ENCODE results near the gene ARHGEF17.
"Not testable (repeated sequence)": the region's sequence is repeated elsewhere in the genome, so short reads cannot be mapped to it uniquely, and the experiment has no call there.

Gene ARHGEF17

GRCh38 chr11:73269459-73270015 is 38.5 kb upstream of the ARHGEF17 start:
- TF ChIP-seq CTCF (IDR thresholded peaks at IDR 0.05; ENCODE audit: low read length, missing control alignments) = no peak
- no peak overlapping the region for H3K4me3 ChIP-seq (replicated peaks; ENCODE audit: low read depth, low read length)
- DNase-seq (ENCODE audit: low read depth) = no peak

- no peak for DNase-seq (ENCODE audit: low read depth)
- no peak overlapping the region for H3K4me3 ChIP-seq (replicated peaks; ENCODE audit: low read depth, low read length)
- no peak for TF ChIP-seq CTCF (IDR thresholded peaks at IDR 0.05; ENCODE audit: low read length, missing control alignments)
Observed at GRCh38 chr11:73270016-73270854, 37.8 kb upstream of the ARHGEF17 start.

- no peak for DNase-seq (ENCODE audit: low read depth)
- no peak overlapping the region for H3K4me3 ChIP-seq (replicated peaks; ENCODE audit: low read depth, low read length)
- no peak for TF ChIP-seq CTCF (IDR thresholded peaks at IDR 0.05; ENCODE audit: low read length, missing control alignments)
Observed at GRCh38 chr11:73270855-73271477, 37.1 kb upstream of the ARHGEF17 start.

- not testable (repeated sequence) for DNase-seq (ENCODE audit: low read depth)
Observed at GRCh38 chr11:73271478-73271865, 36.6 kb upstream of the ARHGEF17 start.

GRCh38 chr11:73271936-73272679 is 36.0 kb upstream of the ARHGEF17 start, which contains the start of gene P2RY6:
P2RY6 (plus strand) TSS chr11:73272338; CDS start chr11:73296519, 24,181 bp downstream.
- peak; percentile 36 for DNase-seq (ENCODE audit: low read depth)
- no peak for TF ChIP-seq CTCF (IDR thresholded peaks at IDR 0.05; ENCODE audit: low read length, missing control alignments)
- no peak within 1 kb of the TSS for H3K4me3 ChIP-seq (replicated peaks; ENCODE audit: low read depth, low read length)

More at GRCh38 chr11:73271478-73271865, 36.6 kb upstream of the ARHGEF17 start:
- H3K4me3 ChIP-seq (replicated peaks; ENCODE audit: low read depth, low read length) = not testable (repeated sequence)

GRCh38 chr11:73272680-73273038 is 35.4 kb upstream of the ARHGEF17 start:
- no peak for DNase-seq (ENCODE audit: low read depth)
- no peak for TF ChIP-seq CTCF (IDR thresholded peaks at IDR 0.05; ENCODE audit: low read length, missing control alignments)
- no peak overlapping the region for H3K4me3 ChIP-seq (replicated peaks; ENCODE audit: low read depth, low read length)
